Renal pelvis (tissue), 12 donors: ENCODE data around the gene CRPPA. TPM values are rescaled to one million over a fixed set of nuclear protein-coding genes. Genes with fewer than 3 reads are reported as not detected.
A peak's percentile ranks its signal among the peaks of the same experiment; 100 is the strongest.
"Not testable (repeated sequence)": the region's sequence is repeated elsewhere in the genome, so short reads cannot be mapped to it uniquely, and the experiment has no call there.

Experiments used
- DNase-seq: peaks from one replicate; pipeline ENCODE4 v3.0.0-alpha.2; 2013
- long read RNA-seq, 16 experiments: transcript quantifications; one replicate each; lab custom pipeline, GENCODE V29; 2026
- polyA plus RNA-seq, 3 donors: library from polyadenylated mRNA; unstranded; fragments of 120-200 nt; gene quantifications; one replicate each; pipeline ENCODE4 v1.2.1, GENCODE V29; 2013; ENCODE audit not compliant: insufficient read length in 3 of 3

Gene CRPPA
- 1 to 10 TPM; 3.6 to 5.1 (median 4.5) TPM for polyA plus RNA-seq
- long read RNA-seq, donor 1, full-length matches to known transcripts, result 2 of 2 reads
- long read RNA-seq, donor 1, partial matches to known transcripts, result 0 of 2 reads
- long read RNA-seq, donor 1, other reads (novel, unspliced or antisense), result 0 of 2 reads
- long read RNA-seq, donor 2, result 0 reads
- long read RNA-seq, donor 3, result 0 reads
- long read RNA-seq, donor 4, full-length matches to known transcripts, result 1 of 1 reads
- long read RNA-seq, donor 4, partial matches to known transcripts, result 0 of 1 reads
- long read RNA-seq, donor 4, other reads (novel, unspliced or antisense), result 0 of 1 reads
- long read RNA-seq, donor 5, result 0 reads
- long read RNA-seq, donor 6, full-length matches to known transcripts, result 1 of 1 reads
- long read RNA-seq, donor 6, partial matches to known transcripts, result 0 of 1 reads
- long read RNA-seq, donor 6, other reads (novel, unspliced or antisense), result 0 of 1 reads
- long read RNA-seq, donor 7, result 0 reads
- long read RNA-seq, donor 8, result 0 reads
- long read RNA-seq, donor 9, full-length matches to known transcripts, result 1 of 1 reads
- long read RNA-seq, donor 9, partial matches to known transcripts, result 0 of 1 reads
- long read RNA-seq, donor 9, other reads (novel, unspliced or antisense), result 0 of 1 reads
- long read RNA-seq, donor 10, result 0 reads
- long read RNA-seq, donor 11, result 0 reads
- long read RNA-seq, donor 12, full-length matches to known transcripts, result 1 of 1 reads
- long read RNA-seq, donor 12, partial matches to known transcripts, result 0 of 1 reads
- long read RNA-seq, donor 12, other reads (novel, unspliced or antisense), result 0 of 1 reads
- long read RNA-seq, donor 13, result 0 reads
- long read RNA-seq, donor 14, full-length matches to known transcripts, result 1 of 1 reads
- long read RNA-seq, donor 14, partial matches to known transcripts, result 0 of 1 reads
- long read RNA-seq, donor 14, other reads (novel, unspliced or antisense), result 0 of 1 reads
- long read RNA-seq, donor 15, full-length matches to known transcripts, result 1 of 1 reads
- long read RNA-seq, donor 15, partial matches to known transcripts, result 0 of 1 reads
- long read RNA-seq, donor 15, other reads (novel, unspliced or antisense), result 0 of 1 reads
- long read RNA-seq, donor 16, full-length matches to known transcripts, result 1 of 1 reads
- long read RNA-seq, donor 16, partial matches to known transcripts, result 0 of 1 reads
- long read RNA-seq, donor 16, other reads (novel, unspliced or antisense), result 0 of 1 reads

DNA sequence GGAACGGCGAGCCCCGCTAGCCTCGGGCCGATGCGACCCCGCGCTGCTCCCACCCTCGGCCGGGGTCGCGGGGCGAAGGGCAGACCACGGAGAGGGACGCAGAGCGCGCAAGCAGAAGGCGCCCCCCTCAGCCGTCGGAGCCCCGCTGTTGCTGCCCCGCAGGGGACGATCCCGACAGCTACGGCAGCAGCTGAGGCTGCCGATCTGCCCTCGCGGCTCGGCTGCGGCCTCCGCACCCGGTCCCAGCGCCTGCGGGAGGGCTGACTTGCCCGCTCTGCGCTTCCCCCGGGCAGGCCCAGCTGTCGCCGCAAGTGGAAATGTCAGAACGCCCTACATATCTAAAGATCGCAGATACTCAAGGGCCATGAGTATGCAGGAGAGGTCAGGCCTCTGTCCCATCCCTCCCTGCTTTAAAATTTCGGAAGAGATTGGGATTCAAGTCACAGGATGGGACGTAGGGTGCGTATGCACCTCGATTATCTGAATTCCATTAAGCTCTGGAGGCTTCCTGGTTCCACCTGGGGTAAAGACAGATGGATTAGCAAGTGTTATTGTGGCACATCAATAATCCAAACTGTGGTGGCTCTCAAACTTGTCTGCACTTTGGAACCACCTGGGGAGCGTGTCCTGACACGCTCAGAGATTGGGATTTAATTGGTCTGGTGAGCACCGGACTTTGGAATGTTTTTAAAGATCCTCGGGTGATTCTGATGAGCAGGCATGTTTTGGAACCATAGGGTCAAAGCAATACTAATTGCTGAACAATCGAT lies at the start of gene CRPPA:
TSS of gene CRPPA (minus strand) at position 206 of the 770 bp plus-strand sequence. CDS start 216 bp downstream, outside the sequence.
- no peak for DNase-seq

DNA sequence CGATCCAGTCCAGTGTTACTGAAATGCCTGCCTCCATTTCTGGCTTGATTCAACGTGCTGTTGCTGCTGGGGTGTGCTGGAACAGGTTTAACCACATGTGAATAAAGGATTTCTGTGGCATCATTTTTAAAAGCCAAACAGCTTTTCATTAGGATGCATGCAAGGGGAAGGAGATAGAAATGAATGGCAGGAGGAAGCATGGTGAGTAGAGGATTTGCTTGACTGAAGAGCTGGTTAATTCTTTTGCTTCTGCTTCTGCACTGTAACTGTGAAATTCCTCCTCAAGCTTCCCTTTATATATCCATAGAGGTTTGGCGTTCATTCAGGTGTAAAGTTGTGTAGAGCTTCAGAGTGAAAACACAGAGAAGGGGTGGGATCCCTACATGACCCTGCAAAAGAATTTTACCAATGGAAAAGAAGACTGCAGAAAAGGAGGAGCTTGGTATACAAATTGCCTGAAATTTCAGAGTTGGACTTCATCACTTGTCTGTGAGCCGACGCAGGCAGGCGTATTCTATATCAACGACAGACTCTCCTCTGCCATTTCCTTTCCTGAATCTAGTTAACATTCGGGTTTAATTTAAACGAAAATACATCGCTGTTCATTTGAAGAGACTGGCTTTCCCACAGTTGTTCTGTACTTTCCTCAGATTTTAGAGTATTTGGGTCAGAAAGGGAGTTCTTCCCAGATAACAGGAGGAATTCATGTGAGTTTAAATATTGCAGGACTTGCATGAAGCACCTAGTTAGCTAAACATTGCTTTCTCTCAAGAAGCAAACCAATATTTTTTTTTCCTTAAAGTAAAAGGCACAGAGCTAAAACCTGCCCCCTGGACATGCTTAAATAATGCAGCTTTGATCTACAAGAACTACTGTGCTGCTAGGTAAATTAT lies 44.4 kb upstream of the CRPPA start, which contains the start of gene SOSTDC1:
TSS of gene SOSTDC1 (minus strand) at position 270 of the 893 bp plus-strand sequence. CDS start at position 200, 70 bp downstream.
- peak; percentile 70 for DNase-seq

GRCh38 chr7:16463949-16464715 lies 42.8 kb upstream of the CRPPA start:
- no peak for DNase-seq

DNA sequence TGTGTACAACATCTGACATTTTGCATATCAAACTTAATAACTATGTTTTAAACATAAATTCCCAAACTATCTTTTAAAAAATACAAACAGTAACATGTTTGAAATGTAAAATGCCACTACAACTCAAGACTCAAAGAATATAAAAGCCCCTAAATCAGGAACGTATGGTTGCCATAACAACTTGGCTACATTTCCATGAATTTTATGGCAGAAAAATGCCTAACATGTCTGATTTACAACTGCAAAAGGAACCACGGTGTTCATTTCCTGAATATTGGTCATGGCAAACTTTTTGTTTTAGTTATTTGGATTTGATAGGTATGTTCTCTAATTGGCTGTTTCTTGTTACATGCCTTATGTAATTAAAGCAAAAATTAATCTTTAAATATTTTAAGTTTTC lies 42.2 kb upstream of the CRPPA start:
- DNase-seq, result peak; percentile 28

DNA sequence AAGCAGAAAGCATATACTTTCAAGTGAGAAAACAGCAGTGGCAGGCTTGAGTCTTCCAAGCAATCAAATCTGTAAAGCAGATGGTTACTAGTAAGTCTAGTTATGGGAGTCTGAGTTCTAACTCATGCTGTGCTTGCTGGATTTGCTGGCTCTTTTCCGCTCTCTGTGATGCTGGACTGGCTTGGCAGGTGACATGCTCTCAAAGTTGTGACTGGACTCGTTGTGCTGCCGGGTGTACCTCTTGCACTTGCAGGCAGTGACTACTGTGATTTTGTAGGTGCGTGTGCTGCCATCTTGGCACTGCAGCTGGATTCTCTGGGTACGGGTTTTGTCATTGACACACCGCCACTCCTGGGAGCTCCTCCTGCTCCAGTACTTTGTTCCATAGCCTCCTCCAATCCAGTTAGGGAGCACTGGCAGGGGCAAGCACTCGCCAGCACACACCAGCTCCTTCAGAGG lies 41.1 kb upstream of the CRPPA start:
- no peak for DNase-seq

GRCh38 chr7:16460789-16461493 lies 39.6 kb upstream of the CRPPA start:
- DNase-seq, result no peak

DNA sequence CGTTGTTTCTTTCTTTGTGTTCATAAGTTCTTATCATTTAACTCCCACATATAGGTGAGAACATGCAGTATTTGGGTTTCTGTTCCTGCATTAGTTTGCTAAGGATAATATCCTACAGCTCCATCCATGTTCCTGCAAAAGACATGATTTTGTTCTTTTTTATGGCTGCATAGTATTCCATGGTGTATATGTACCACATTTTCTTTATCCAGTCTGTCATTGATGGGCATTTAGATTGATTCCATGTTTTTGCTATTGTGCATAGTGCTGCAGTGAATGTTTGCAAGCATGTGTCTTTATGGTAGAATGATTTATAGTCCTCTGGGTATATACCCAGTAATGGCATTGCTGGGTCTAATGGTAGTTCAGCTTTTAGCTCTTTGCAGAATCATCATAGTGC lies 35.0 kb upstream of the CRPPA start:
- DNase-seq, result not testable (repeated sequence)

- DNase-seq, result no peak
Observed at GRCh38 chr7:16455591-16455990, 34.3 kb upstream of the CRPPA start.

DNA sequence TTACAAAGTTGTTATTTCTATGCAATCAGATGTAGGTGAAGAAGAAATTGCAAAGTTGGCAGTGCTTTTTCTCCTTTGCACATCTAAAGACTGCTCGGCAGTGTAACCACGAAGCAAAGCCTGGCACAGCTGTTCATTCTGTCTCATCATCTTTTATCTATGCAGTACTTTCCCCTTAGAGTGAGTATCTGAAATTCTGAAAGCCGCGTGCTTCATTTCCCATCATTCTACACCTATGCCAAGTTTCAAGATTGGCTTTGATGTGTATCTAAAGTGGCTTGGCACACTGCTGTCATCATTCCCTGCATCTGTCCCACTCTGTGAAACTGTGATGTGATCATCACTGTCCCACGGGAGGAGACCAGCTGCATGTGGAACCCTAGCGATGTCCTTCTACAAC lies 29.0 kb upstream of the CRPPA start:
- DNase-seq, result no peak

DNA sequence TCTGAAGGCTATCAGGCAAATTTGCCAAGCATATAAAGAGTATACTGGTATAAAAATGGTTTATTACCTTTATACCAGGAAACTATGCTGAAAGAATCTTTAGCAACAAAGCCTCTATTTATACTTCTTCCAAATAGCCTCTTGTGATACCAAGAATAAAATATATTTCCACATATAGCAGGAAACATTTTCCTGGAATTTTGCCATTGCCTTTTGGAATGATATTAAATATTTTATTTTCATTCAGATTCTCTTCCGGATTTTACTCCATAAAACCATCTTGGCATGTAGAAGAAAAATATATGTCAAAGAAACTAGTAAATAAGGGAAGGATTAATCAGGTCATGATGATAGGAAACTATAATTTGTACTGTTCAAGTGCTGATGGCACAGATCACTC lies 26.5 kb upstream of the CRPPA start:
- DNase-seq, result no peak

- DNase-seq, result no peak
Observed at GRCh38 chr7:16446508-16446907, 25.2 kb upstream of the CRPPA start.

GRCh38 chr7:16443871-16444270 lies 22.5 kb upstream of the CRPPA start:
- not testable (repeated sequence) for DNase-seq

- no peak for DNase-seq
Observed at GRCh38 chr7:16438988-16439387, 17.6 kb upstream of the CRPPA start.

DNA sequence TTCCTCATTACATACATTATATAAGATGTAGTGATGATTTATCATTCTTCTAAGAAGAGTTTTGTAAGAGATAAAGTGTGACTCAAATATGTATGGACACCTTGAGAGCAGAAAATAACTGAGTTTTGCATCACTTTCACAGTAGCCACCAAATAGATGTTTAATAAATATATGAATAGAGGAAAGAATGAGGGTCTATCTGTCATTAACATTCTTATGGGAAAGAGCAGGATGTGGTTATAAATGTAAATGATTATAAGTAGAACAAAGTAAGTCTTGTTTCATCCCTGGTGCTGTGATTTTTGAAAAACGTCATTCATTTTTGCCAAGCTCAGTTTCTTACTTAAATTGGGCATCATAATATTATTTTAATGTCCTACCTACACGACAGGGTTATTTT lies 15.0 kb upstream of the CRPPA start:
- no peak for DNase-seq

DNA sequence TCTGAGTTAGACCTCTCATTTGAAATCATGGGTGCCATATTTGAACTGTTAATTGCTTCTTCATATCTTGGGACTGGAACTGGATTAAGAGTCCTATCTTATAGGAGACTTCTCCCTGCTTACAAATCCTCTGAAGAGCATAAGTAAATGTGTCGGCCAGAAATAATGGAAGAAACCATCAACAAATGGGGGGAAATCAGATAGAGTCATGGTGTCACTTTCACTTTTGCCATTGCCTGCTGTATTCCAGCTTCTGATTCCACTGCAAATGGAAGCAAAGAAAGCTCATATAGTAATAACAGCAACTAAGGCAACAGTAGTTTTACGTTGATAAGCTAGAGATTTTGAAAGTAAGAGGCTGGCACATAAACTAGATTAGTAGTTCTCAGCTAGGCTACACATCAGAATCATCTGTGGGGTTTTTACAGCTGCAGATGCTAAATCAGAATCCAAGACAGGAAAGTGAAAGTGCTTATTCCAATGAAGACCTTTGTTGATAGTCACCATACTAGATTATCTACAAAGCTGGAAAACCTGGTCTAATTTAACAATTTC lies 12.3 kb upstream of the CRPPA start:
- no peak for DNase-seq

- DNase-seq, result no peak
Observed at GRCh38 chr7:16432425-16432731, 11.0 kb upstream of the CRPPA start.

- DNase-seq, result no peak
Observed at GRCh38 chr7:16431646-16432424, 10.5 kb upstream of the CRPPA start.

DNA sequence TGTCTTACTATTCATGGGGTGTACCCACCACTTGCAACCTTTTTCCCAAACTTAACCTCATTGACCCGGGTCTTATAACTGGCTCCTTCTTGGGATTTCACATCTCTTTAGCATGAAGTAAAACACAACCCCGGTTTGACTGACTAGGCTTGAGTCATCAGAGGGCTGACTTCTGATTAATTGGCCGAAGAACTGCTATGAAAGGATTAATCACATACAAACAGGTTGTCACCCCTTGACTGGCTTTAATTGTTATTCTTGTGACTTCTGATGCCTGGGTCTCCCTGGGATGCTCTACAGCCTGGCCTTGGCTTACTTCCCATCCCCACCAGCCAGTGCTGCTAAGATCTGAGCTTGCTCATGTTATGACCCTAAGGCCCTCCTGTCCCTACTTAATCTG lies 8.8 kb upstream of the CRPPA start:
- no peak for DNase-seq
